Heart left ventricle (tissue), 16 donors: ENCODE measurements around the gene VPS35L. TPM values are rescaled to one million over a fixed set of nuclear protein-coding genes. Genes with fewer than 3 reads are reported as not detected.

Experiments
- ATAC-seq, 4 donors: fragments of 200-7000 bp; cut with Tn5 transposase; one replicate each; pipeline ENCODE4 v1.9.1; 2020 to 2022; ENCODE audit warnings: moderate library complexity in 4 of 4, mild to moderate bottlenecking in 3 of 4, moderate number of reproducible peaks in 1 of 4
- DNase-seq, 5 donors: peaks; one replicate each; pipeline ENCODE4 v3.0.0-alpha.2; 2020
- H3K27ac ChIP-seq, 12 donors: fragments of 200-600 bp; sonication (generic) in 4 of 12; one replicate each; pipeline versions ENCODE4 v1.5.0 to v1.8.0; 2016 to 2022; ENCODE audit warnings: mild to moderate bottlenecking in 2 of 12
- H3K27me3 ChIP-seq, 9 donors: fragments of 200-600 bp; sonication (generic) in 2 of 9; one replicate each; pipeline versions ENCODE4 v1.5.1 to v1.8.0; 2016 to 2022; ENCODE audit warnings: mild to moderate bottlenecking in 3 of 9
- H3K36me3 ChIP-seq, 9 donors: fragments of 200-600 bp; sonication (generic) in 2 of 9; one replicate each; pipeline versions ENCODE4 v1.5.0 to v1.8.0; 2018 to 2022; ENCODE audit warnings: mild to moderate bottlenecking in 2 of 9
- H3K4me1 ChIP-seq, 12 donors: fragments of 200-600 bp; sonication (generic) in 4 of 12; one replicate each; pipeline versions ENCODE4 v1.5.0 to v1.8.0; 2016 to 2022; ENCODE audit warnings: mild to moderate bottlenecking in 3 of 12
- H3K4me3 ChIP-seq, 12 donors: fragments of 200-600 bp; sonication (generic) in 4 of 12; one replicate each; pipeline versions ENCODE4 v1.5.0 to v1.8.0; 2017 to 2022; ENCODE audit warnings: mild to moderate bottlenecking in 9 of 12, moderate library complexity in 4 of 12
- H3K9me3 ChIP-seq, 12 donors: fragments of 200-600 bp; sonication (generic) in 4 of 12; one replicate each; pipeline versions ENCODE4 v1.5.0 to v1.8.0; 2016 to 2022; ENCODE audit warnings: mild to moderate bottlenecking in 1 of 12
- CTCF ChIP-seq, 12 donors: fragments of 200-600 bp; sonication (generic) in 4 of 12; IDR thresholded peaks; one replicate each; pipeline versions ENCODE4 v1.5.0 to v1.8.0; 2018 to 2022; ENCODE audit warnings: antibody characterized with exemption in 12 of 12, mild to moderate bottlenecking in 5 of 12
- POLR2A ChIP-seq, 2 donors: fragments of 450-650 bp; IDR thresholded peaks; one replicate each; pipeline ENCODE4 v1.6.1; 2017; ENCODE audit warnings: antibody characterized with exemption in 2 of 2, mild to moderate bottlenecking in 2 of 2, moderate library complexity in 2 of 2
- WGBS, 4 donors: extraction: QIAGEN DNeasy Blood & Tissue Kit in 2 of 4; methylation state at CpG; one replicate each; pipeline versions ENCODE4 v1.1.5 to v1.1.7; 2013 to 2018; 5-methylcytosine and 5-hydroxymethylcytosine counted together
- intact Hi-C, 10 donors: fragments of 100-400 bp; cut with DNase I; formaldehyde crosslinking; loops; one replicate each; pipeline versions ENCODE4 v1.11.1 to v1.14.2; 2022
- polyA plus RNA-seq, 2 donors: library from polyadenylated mRNA; stranded (reverse); fragments of 200-250 nt; gene quantifications; one replicate each; pipeline ENCODE4 v1.2.3, GENCODE V29; 2013
- total RNA-seq, 9 donors: library from RNA; depleted of rRNA in 2 of 9; stranded (reverse); fragments of >200 nt in 2 of 9; fragmentation: NEBNext Ultra II Directional in 3 of 9; extraction: Animal tissue kit (Norgen Biotek cat#: 25700) in 3 of 9; gene quantifications; one replicate each; pipeline versions ENCODE4 v1.1.0 to v1.2.4, GENCODE V29; 2016 to 2023
- donor health status: ischemic (EF 13 %, LVEDD 7.1; RV severe dilation, severe dysfunction).
- donor health status: healthy with polysubstance abuse.
- donor health status: DM: no; HTN: yes; CAD: no.
- donor health status: DM: no; HTN: no; CAD: no.
- donor health status: ischemic (EF 25% LVEDD 6.9; RV normal size, moderate dysfunction).
- donor health status: ischemic (EF 25% LVEDD 5.7; RV mildly dilated, moderate dysfunction).
- donor health status: healthy.
- donor health status: DM: yes; HTN: yes; CAD: no.
- donor health status: ischemic (EF 35%, LVEDD 5.7; RV mildly dilated, moderate dysfunction).
- donor health status: nonischemic (EF 11% LVEDD 7.7; RV severe dilation, severe dysfunction).
- donor health status: DM: yes; HTN: yes; CAD: no.
- donor health status: PGD.
- donor health status: ischemic (EF 29% LVEDD 5.4; RV normal size, mild dysfunction).
- donor health status: nonischemic (EF 23%, LVEDD 6.1; RV moderate dilation, normal function).

VPS35L gene
- total and polyA plus RNA-seq, 11 donors: 13.7 to 47.3 (median 24.4) TPM

- H3K27me3 ChIP-seq: no peaks in the 10 kb centered on the region
- peaks cover 0 to 86% (median 70%) of the 10 kb centered on the region in 9 donors for H3K36me3 ChIP-seq
- intact Hi-C loops: no loop called here
- H3K4me1 ChIP-seq: peaks cover 0 to 25% (median 0%) of the 10 kb centered on the region in 12 donors
- no peak overlapping the region for H3K4me3 ChIP-seq
- DNase-seq: no peak
- ATAC-seq: no peak
- TF ChIP-seq CTCF (IDR thresholded peaks at IDR 0.05) (no peak), POLR2A (IDR thresholded peaks at IDR 0.05) (no peak)
- no peak overlapping the region for H3K27ac ChIP-seq
- H3K9me3 ChIP-seq: no peaks in the 10 kb centered on the region
Measured at GRCh38 chr16:19512297-19512696, 43.2 kb upstream of the VPS35L start.

- intact Hi-C loops: no loop called here
- WGBS, 4 donors: 82 to 86% (median 85%) methylated on average over 4 of the region's 4 CpGs
- Histone ChIP-seq H3K4me3 (peak overlapping the region in 1 of 12 donors; percentile 0), H3K36me3 (peaks cover 0 to 75% (median 59%) of the 10 kb centered on the region in 9 donors), H3K27ac (peak overlapping the region in 1 of 12 donors; percentile 38), H3K27me3 (no peaks in the 10 kb centered on the region), H3K4me1 (peaks cover 0 to 38% (median 3%) of the 10 kb centered on the region in 12 donors), H3K9me3 (no peaks in the 10 kb centered on the region)
- ATAC-seq: peak in 3 of 4 donors; percentile 26 to 53 (median 42)
- DNase-seq: no peak
- no peak for TF ChIP-seq CTCF (IDR thresholded peaks at IDR 0.05)
- TF ChIP-seq POLR2A (IDR thresholded peaks at IDR 0.05): no peak
Measured at GRCh38 chr16:19513377-19514053, 42.0 kb upstream of the VPS35L start.

GRCh38 chr16:19515757-19516156, 39.7 kb upstream of the VPS35L start:
- WGBS, 4 donors: 87 to 96% (median 95%) methylated on average over 2 of the region's 2 CpGs
- intact Hi-C loops: no loop called here
- no peak for DNase-seq

More at GRCh38 chr16:19515757-19516156, 39.7 kb upstream of the VPS35L start:
- peaks cover 0 to 52% (median 36%) of the 10 kb centered on the region in 9 donors for H3K36me3 ChIP-seq
- H3K9me3 ChIP-seq: no peaks in the 10 kb centered on the region
- ATAC-seq: no peak
- no peak overlapping the region for H3K4me3 ChIP-seq
- no peaks in the 10 kb centered on the region for H3K27me3 ChIP-seq
- TF ChIP-seq CTCF (IDR thresholded peaks at IDR 0.05): no peak
- no peak for TF ChIP-seq POLR2A (IDR thresholded peaks at IDR 0.05)
- peaks cover 0 to 55% (median 17%) of the 10 kb centered on the region in 12 donors for H3K4me1 ChIP-seq
- no peak overlapping the region for H3K27ac ChIP-seq
